GM19099 (cell line): Measurements from ENCODE around the gene GOT2.

Experiments used
- POLR2A ChIP-seq: IDR thresholded peaks from 3 replicates; pipeline ENCODE4 v1.6.1; 2011; ENCODE audit warnings: low read depth; ENCODE audit not compliant: insufficient read length; ENCODE audit errors: extremely low read depth

GOT2 gene

DNA sequence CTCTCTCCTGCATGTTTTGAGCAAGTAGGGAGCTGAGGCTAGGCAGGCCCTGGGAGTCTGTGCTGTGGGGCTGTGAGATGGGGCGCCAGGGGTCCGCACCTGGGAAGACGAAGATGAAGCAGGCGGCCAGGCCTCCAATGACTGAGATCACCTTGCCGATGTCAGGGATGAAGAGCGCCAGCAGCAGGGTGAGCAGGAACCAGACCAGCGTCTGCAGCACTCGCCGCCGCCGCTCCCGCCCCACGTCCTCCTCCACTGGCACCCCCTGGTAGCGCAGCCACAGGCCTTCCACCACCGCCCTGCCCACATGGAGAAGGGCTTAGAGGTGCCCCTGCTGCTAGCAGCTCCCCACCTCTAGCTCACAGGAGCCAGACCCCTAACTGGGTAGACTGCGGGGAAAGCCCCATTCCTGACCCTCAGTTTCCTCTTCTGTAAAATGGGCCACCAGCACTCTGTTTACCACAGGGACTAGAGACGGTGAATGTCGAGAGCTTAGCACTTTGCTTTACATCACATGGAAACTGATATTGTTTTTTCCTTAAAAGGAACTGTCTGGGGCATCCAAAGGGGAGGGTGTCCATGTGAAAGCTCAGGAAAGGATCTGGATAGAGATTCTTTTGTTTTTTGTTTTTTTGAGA is 63.1 kb downstream of the GOT2 start:
- no peak for TF ChIP-seq POLR2A

DNA sequence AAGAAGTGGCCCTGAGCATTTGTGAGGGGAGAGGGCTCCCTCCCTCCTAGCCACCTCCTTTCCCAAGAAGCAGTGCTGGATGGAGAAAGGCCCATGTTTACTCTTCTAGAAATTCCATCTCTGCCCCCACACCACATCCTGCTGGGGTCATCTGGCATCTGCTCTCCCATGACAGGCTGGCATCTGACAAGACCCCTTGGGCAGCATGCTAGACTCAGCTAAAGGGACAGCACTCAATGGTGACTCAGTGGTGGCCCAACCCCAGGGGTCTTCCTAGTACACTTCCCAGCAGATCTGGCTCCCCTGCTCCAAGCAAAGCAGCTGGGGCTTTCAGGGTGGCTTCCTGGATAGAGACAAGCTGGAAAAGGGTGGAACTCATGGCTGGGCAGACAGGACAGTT is 63.9 kb downstream of the GOT2 start:
- no peak for TF ChIP-seq POLR2A

DNA sequence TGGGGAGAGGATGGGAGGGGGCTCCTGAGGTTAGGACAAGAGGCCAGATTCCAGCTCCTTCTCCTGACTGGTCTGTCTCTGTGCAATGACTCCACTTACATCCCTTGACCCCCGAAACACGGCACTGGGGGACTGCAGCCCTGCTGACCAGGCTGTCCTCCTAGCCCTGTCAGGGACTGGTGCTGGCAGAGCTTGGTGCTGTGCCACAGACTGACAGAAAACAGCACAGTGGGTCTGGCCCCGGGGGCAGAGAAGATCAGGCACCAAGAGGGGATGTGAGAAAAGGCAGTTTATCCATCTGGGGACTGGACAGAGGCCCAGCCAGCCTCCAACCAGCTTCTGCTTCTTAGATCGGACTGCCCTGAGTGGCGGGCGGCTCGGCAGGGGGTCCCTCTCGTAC is 68.9 kb downstream of the GOT2 start:
- no peak for TF ChIP-seq POLR2A

DNA sequence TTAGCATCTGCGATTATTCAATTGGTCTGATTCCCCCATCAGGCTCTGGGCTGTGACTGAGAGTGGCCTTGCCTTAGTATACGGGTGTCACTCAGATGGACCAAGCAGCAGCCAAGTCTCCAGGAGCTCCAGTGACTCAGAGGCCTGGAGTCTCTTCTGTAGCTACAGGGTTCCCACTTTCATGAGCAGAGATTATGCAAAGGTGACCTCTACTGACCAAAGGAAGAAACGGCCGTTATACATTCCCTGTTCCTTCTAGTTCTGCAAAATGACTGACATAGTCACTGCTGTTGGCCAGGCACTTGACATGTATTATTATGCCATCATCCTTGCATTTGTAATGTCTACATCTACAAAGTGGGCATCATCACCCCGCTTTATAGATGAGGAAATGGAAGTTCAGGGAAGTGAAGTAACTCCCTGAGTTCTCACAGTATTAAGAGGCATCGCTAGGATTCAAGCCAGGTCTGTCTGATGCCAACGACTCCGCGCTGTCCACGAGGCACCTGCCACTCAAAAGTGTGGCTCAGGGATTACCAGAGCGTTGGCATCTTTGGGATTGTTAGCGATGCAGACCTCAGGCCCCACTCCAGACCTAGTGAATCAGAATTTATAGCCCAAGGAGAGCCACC is 72.8 kb downstream of the GOT2 start:
- TF ChIP-seq POLR2A: no peak

DNA sequence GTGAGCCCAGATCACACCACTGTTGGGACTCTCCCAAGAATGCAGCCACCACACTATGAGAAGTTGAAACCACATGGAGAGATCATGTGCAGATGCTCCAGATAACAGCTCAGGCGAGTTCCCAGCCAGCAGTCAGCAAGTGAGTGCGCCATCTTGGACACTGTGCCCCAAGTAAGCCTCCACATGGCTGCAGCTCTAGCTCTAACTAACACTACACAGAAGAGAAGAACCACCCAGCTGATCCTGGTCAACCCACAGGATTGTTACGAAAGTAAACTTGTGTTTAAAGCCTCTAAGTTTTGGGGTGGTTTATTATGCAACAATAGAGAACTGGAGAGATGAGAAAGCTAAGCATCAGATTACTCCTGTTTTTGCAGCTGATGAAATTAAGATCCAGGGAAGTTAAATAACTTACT is 75.3 kb downstream of the GOT2 start:
- no peak for TF ChIP-seq POLR2A
